SW 1271 (cell line): ENCODE measurements around the gene PPFIA3.
"Not testable (repeated sequence)": the region's sequence is repeated elsewhere in the genome, so short reads cannot be mapped to it uniquely, and the experiment has no call there.

ENCODE experiments used
- DNase-seq, 2 experiments: peaks; one replicate each; lab custom pipeline; 2025; lab: John Stamatoyannopoulos, UW

PPFIA3 gene

GRCh38 chr19:49125025-49125731 lies 5.8 kb downstream of the PPFIA3 start:
- no peak for DNase-seq

- DNase-seq: no peak
Observed at GRCh38 chr19:49126575-49126974, 7.2 kb downstream of the PPFIA3 start.

- DNase-seq: not testable (repeated sequence)
Observed at GRCh38 chr19:49127225-49127624, 7.9 kb downstream of the PPFIA3 start.

GRCh38 chr19:49127674-49128544 lies 8.6 kb downstream of the PPFIA3 start:
- DNase-seq: peak; percentile 55 to 89

GRCh38 chr19:49128545-49129237 lies 9.3 kb downstream of the PPFIA3 start:
- no peak for DNase-seq

GRCh38 chr19:49129238-49129583 lies 9.9 kb downstream of the PPFIA3 start:
- no peak for DNase-seq

GRCh38 chr19:49130325-49130724 lies 11.0 kb downstream of the PPFIA3 start:
- DNase-seq: no peak

- DNase-seq: no peak
Observed at GRCh38 chr19:49132974-49133609, 13.7 kb downstream of the PPFIA3 start.

- DNase-seq: no peak
Observed at GRCh38 chr19:49133621-49134454, 14.5 kb downstream of the PPFIA3 start.

- DNase-seq: no peak
Observed at GRCh38 chr19:49135686-49136085, 16.3 kb downstream of the PPFIA3 start.

- DNase-seq: no peak
Observed at GRCh38 chr19:49136771-49137171, 17.4 kb downstream of the PPFIA3 start.

- no peak for DNase-seq
Observed at GRCh38 chr19:49140951-49141350, 21.6 kb downstream of the PPFIA3 start.

- no peak for DNase-seq
Observed at GRCh38 chr19:49141352-49141751, 22.0 kb downstream of the PPFIA3 start.

GRCh38 chr19:49142866-49143335 lies 23.6 kb downstream of the PPFIA3 start:
- peak; percentile 20 to 73 for DNase-seq

- DNase-seq: peak in 1 of 2 experiments; percentile 46
Observed at GRCh38 chr19:49145573-49146407, 26.4 kb downstream of the PPFIA3 start.

GRCh38 chr19:49146408-49146770 lies 27.0 kb downstream of the PPFIA3 start:
- DNase-seq: not testable (repeated sequence)

- no peak for DNase-seq
Observed at GRCh38 chr19:49148044-49148682, 28.8 kb downstream of the PPFIA3 start.

GRCh38 chr19:49148784-49149651 lies 29.7 kb downstream of the PPFIA3 start:
- DNase-seq: peak; percentile 51 to 80

- DNase-seq: peak; percentile 35 to 42
Observed at GRCh38 chr19:49149652-49150105, 30.3 kb downstream of the PPFIA3 start.
